Chondrocyte (in vitro differentiated cells): ENCODE measurements around the gene CD99L2. TPM values are rescaled to one million over a fixed set of nuclear protein-coding genes. Genes with fewer than 3 reads are reported as not detected.

ENCODE experiments used
- DNase-seq: peaks from one replicate; pipeline ENCODE4 v3.0.0; 2021; ENCODE audit warnings: mixed read lengths, low spot score
- H3K27ac Mint-ChIP-seq: one replicate; pipeline ENCODE4 v1.8.0; 2021; ENCODE audit warnings: mild to moderate bottlenecking, moderate library complexity, mixed read lengths; ENCODE audit not compliant: unreplicated experiment
- H3K27me3 Mint-ChIP-seq: 2 replicates; pipeline ENCODE4 v1.8.0; 2021; ENCODE audit warnings: low read depth, mixed read lengths
- H3K36me3 Mint-ChIP-seq: 2 replicates; pipeline ENCODE4 v1.8.0; 2021; ENCODE audit warnings: low read depth, mixed read lengths
- H3K4me1 Mint-ChIP-seq: 2 replicates; pipeline ENCODE4 v1.8.0; 2021; ENCODE audit warnings: low read depth, mild to moderate bottlenecking, mixed read lengths
- H3K4me3 Mint-ChIP-seq: one replicate; pipeline ENCODE4 v1.8.0; 2021; ENCODE audit warnings: mild to moderate bottlenecking, moderate library complexity, mixed read lengths; ENCODE audit not compliant: unreplicated experiment
- H3K9me3 Mint-ChIP-seq: 2 replicates; pipeline ENCODE4 v1.8.0; 2021; ENCODE audit warnings: low read depth, mixed read lengths
- total RNA-seq: library from RNA; stranded (reverse); gene quantifications from 3 replicates; pipeline ENCODE4 v1.2.1, GENCODE V29; 2021
- TF ChIP-seq, protein P1 (sequence below): fragments of 200-600 bp; sonication (generic); IDR thresholded peaks from 2 replicates; pipeline ENCODE4 v1.5.0; 2021; ENCODE audit warnings: antibody characterized with exemption, mild to moderate bottlenecking, moderate library complexity

The CD99L2 gene
- total RNA-seq, 1 donor from 2014 or later, result 82.1 TPM

DNA sequence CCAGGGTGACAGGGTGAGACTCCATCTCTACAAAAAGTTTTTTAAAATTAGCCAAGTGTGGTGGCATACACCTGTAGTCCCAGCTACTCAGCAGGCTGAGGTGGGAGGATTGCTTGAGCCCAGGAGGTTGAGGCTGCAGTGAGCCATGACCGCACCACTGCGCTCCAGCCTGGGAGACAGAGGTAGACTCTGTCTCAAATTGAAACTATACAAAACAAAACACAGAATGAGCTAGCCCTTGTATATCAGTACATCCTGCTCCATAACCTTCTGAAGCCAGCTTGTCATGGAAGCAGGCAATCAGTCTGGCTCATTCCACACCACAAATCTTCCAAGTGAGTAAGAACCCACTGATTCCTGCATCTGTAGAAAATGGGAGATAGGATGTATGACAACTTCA lies 49.0 kb downstream of the CD99L2 start:
- Mint-ChIP-seq H3K4me1 (no peaks in the 10 kb centered on the region), H3K27me3 (no peaks in the 10 kb centered on the region), H3K9me3 (peaks cover 3% of the 10 kb centered on the region), H3K36me3 (no peaks in the 10 kb centered on the region), H3K4me3 (no peak overlapping the region), H3K27ac (no peak overlapping the region)
- no peak for DNase-seq
- TF ChIP-seq, protein P1, sequence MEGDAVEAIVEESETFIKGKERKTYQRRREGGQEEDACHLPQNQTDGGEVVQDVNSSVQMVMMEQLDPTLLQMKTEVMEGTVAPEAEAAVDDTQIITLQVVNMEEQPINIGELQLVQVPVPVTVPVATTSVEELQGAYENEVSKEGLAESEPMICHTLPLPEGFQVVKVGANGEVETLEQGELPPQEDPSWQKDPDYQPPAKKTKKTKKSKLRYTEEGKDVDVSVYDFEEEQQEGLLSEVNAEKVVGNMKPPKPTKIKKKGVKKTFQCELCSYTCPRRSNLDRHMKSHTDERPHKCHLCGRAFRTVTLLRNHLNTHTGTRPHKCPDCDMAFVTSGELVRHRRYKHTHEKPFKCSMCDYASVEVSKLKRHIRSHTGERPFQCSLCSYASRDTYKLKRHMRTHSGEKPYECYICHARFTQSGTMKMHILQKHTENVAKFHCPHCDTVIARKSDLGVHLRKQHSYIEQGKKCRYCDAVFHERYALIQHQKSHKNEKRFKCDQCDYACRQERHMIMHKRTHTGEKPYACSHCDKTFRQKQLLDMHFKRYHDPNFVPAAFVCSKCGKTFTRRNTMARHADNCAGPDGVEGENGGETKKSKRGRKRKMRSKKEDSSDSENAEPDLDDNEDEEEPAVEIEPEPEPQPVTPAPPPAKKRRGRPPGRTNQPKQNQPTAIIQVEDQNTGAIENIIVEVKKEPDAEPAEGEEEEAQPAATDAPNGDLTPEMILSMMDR, result no peak

GRCh38 chrX:150848914-150849365 lies 49.5 kb downstream of the CD99L2 start:
- TF ChIP-seq, protein P1, result no peak
- peaks cover 3% of the 10 kb centered on the region for H3K9me3 Mint-ChIP-seq
- no peaks in the 10 kb centered on the region for H3K36me3 Mint-ChIP-seq
- no peaks in the 10 kb centered on the region for H3K27me3 Mint-ChIP-seq
- no peak overlapping the region for H3K4me3 Mint-ChIP-seq
- no peak for DNase-seq
- no peak overlapping the region for H3K27ac Mint-ChIP-seq
- no peaks in the 10 kb centered on the region for H3K4me1 Mint-ChIP-seq

GRCh38 chrX:150847088-150847487 lies 51.4 kb downstream of the CD99L2 start:
- H3K9me3 Mint-ChIP-seq, result peaks cover 3% of the 10 kb centered on the region
- no peak overlapping the region for H3K27ac Mint-ChIP-seq
- H3K4me1 Mint-ChIP-seq, result no peaks in the 10 kb centered on the region
- H3K27me3 Mint-ChIP-seq, result no peaks in the 10 kb centered on the region
- H3K4me3 Mint-ChIP-seq, result no peak overlapping the region
- no peak for DNase-seq
- H3K36me3 Mint-ChIP-seq, result no peaks in the 10 kb centered on the region
- TF ChIP-seq, protein P1, result no peak

GRCh38 chrX:150846130-150846529 lies 52.3 kb downstream of the CD99L2 start:
- Mint-ChIP-seq H3K36me3 (no peaks in the 10 kb centered on the region), H3K4me1 (peaks cover 6% of the 10 kb centered on the region), H3K9me3 (no peaks in the 10 kb centered on the region), H3K4me3 (no peak overlapping the region), H3K27me3 (no peaks in the 10 kb centered on the region), H3K27ac (no peak overlapping the region)
- no peak for DNase-seq
- TF ChIP-seq, protein P1, result no peak

DNA sequence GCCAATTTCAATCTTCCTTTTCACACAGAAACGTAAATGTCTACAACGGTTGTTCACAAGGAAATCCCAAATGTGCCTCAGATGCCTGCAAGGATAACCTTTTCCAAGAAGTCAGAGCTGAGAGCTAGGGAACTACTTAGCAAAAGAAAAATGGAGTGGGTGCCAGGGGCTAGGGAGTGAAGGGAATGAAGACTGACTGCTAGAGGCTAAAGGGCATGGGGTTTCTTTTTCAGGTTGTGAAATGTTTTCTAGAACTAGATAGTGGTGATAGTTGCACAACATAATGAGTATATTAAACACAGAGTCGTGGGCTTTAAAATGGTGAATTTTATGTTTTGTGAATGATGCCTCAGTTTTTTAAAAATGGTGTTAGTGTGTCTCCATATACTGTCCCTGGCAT lies 53.4 kb downstream of the CD99L2 start:
- TF ChIP-seq, protein P1, result no peak
- H3K4me1 Mint-ChIP-seq, result peaks cover 6% of the 10 kb centered on the region
- H3K36me3 Mint-ChIP-seq, result no peaks in the 10 kb centered on the region
- DNase-seq, result no peak
- no peaks in the 10 kb centered on the region for H3K27me3 Mint-ChIP-seq
- H3K27ac Mint-ChIP-seq, result no peak overlapping the region
- no peaks in the 10 kb centered on the region for H3K9me3 Mint-ChIP-seq
- no peak overlapping the region for H3K4me3 Mint-ChIP-seq
